Lower leg skin (tissue), 3 donors: Measurements from ENCODE around the gene PAGE4.

ENCODE experiments used
- POLR2A ChIP-seq, 2 donors: fragments of 450-650 bp; IDR thresholded peaks; one replicate each; pipeline ENCODE4 v1.6.1; 2016 to 2017; ENCODE audit warnings: antibody characterized with exemption in 2 of 2, mild to moderate bottlenecking in 1 of 2, moderate library complexity in 1 of 2
- TF ChIP-seq, protein P1 (sequence below), 3 donors: fragments of 450-650 bp; IDR thresholded peaks; one replicate each; pipeline ENCODE4 v1.5.1; 2016; ENCODE audit warnings: antibody characterized with exemption in 3 of 3, mild to moderate bottlenecking in 3 of 3, moderate library complexity in 2 of 3

DNA sequence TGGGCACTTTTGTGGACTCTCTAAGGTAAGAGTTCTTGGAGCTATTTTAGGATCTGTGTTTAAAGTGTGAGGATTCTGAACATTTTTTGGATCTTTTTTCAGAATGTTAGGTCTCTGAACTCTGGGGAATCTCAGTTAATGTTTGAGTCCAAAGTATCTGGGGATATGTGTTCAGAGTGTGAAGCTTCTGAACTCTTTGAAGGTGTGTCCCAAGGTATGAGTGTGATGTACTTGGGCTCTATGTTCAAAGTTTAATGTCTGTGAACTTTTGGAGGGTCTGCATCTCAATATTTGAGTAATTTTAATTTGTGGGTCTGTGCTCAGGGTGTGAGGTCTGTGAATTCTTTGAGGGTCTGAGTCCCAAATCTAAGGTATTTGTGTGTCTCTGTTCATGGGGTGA, 35.4 kb upstream of the PAGE4 start:
- TF ChIP-seq, protein P1, sequence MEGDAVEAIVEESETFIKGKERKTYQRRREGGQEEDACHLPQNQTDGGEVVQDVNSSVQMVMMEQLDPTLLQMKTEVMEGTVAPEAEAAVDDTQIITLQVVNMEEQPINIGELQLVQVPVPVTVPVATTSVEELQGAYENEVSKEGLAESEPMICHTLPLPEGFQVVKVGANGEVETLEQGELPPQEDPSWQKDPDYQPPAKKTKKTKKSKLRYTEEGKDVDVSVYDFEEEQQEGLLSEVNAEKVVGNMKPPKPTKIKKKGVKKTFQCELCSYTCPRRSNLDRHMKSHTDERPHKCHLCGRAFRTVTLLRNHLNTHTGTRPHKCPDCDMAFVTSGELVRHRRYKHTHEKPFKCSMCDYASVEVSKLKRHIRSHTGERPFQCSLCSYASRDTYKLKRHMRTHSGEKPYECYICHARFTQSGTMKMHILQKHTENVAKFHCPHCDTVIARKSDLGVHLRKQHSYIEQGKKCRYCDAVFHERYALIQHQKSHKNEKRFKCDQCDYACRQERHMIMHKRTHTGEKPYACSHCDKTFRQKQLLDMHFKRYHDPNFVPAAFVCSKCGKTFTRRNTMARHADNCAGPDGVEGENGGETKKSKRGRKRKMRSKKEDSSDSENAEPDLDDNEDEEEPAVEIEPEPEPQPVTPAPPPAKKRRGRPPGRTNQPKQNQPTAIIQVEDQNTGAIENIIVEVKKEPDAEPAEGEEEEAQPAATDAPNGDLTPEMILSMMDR (IDR thresholded peaks at IDR 0.05) = no peak
- TF ChIP-seq POLR2A (IDR thresholded peaks at IDR 0.05) = no peak
